Measurements from ENCODE around the gene PPP2R5A.
A peak's percentile ranks its signal among the peaks of the same experiment; 100 is the strongest.

PPP2R5A gene

DNA sequence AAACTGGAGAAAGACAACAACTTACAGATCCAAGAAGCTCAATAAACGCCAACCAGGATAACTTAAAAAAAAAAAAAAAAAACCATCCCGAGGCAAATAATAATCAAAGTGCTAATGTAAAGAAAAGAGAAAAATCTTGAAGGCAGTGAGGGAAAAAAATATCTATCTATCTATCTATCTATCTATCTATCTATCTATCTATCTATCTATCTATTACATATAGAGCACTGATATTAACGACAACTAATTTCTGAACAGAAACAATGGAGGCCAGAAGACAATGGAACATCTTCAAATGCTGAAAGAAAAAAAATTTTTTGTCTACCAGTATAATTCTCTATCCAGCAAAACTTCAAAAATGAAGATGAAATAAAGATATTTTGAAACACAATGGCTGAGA, 111.4 kb downstream of the PPP2R5A start:
- H3K14ac ChIP-seq (ENCODE audit: low read length), result no peak overlapping the region
- no peak for DNase-seq
- no peak overlapping the region for H2BK5ac ChIP-seq (ENCODE audit: low read depth, low read length, poor library complexity)
- no peak overlapping the region for H3K18ac ChIP-seq (ENCODE audit: low read length)
- no peaks in the 10 kb centered on the region for H3K79me1 ChIP-seq (ENCODE audit: low read length)
- H3K36me3 ChIP-seq (ENCODE audit: control insufficient read depth in 1 of 2, insufficient read depth in 2 of 2, low read length in 2 of 2), result no peaks in the 10 kb centered on the region
- no peak overlapping the region for H2BK12ac ChIP-seq (ENCODE audit: low read length)
- no peak overlapping the region for H3K4me3 ChIP-seq (ENCODE audit: low read depth, low read length)
- no peaks in the 10 kb centered on the region for H3K4me1 ChIP-seq (ENCODE audit: control insufficient read depth in 1 of 2, insufficient read depth in 2 of 2, low read length in 2 of 2)
- H4K12ac ChIP-seq (ENCODE audit: low read depth, low read length), result no peak overlapping the region
- H3K23ac ChIP-seq (ENCODE audit: low read length), result no peak overlapping the region
- no peak overlapping the region for H3K9ac ChIP-seq (ENCODE audit: low read length)
- no peak overlapping the region for H3K4ac ChIP-seq (ENCODE audit: low read depth, low read length)
- H3K9me3 ChIP-seq (ENCODE audit: insufficient read depth, low read depth, low read length), result no peaks in the 10 kb centered on the region
- no peaks in the 10 kb centered on the region for H3K27me3 ChIP-seq (ENCODE audit: insufficient read depth, low read length)
- H3K79me2 ChIP-seq (ENCODE audit: control insufficient read depth, insufficient read depth, low read length, poor library complexity), result no peaks in the 10 kb centered on the region
- no peak overlapping the region for H2AFZ ChIP-seq (ENCODE audit: insufficient read depth, low read length, poor library complexity)
- H2BK120ac ChIP-seq (ENCODE audit: insufficient read depth, low read length, poor library complexity), result no peak overlapping the region
- WGBS (ENCODE audit: extremely low coverage, insufficient coverage, insufficient read length), result no CpG with 5 or more reads among the region's 3 CpGs
- no peak overlapping the region for H2AK5ac ChIP-seq (ENCODE audit: low read length)
- H3K4me2 ChIP-seq (ENCODE audit: low read length), result no peak overlapping the region
- no peak overlapping the region for H3K27ac ChIP-seq (ENCODE audit: low read depth, low read length)
- H4K91ac ChIP-seq (ENCODE audit: low read depth, low read length), result no peak overlapping the region
- no peak overlapping the region for H4K8ac ChIP-seq (ENCODE audit: low read depth, low read length)

DNA sequence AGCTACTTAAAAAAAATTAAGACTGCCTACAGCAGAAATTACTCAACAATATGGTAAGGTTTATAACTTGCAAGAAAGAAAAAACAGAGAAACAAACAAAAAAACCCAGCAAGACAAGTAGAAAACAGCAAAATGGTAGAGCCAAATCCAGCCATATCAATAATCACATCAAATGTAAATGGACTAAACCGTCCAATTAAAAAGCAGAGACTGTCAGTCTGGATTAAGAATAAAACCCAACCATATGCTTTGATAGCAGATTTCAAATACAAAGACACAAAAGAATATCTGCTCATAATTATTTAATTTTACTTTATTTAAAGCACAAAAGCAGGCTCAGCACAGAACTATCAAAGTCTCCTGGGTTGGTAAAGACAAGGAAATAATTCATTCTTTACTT, 112.0 kb downstream of the PPP2R5A start:
- DNase-seq, result no peak
- Histone ChIP-seq H3K9ac (ENCODE audit: low read length) (no peak overlapping the region), H3K4me3 (ENCODE audit: low read depth, low read length) (no peak overlapping the region)

DNA sequence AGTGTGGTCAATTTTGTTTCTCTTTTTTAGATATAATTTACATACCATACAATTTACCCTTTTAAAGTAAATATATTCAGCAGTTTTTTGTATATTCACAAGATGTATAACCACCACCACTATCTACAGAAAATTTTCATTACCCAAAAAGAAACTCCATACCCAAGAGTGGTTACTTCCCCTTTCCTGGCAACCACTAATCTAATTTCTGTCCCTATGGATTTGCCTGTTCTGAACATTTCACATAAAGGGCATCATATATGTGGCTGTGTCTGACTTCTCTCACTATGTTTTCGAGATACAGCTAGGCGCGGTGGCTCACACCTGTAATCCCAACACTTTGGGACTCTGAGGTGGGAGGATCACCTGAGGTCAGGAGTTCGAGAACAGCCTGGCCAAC, 115.8 kb downstream of the PPP2R5A start:
- Histone ChIP-seq H3K23ac (ENCODE audit: low read length) (no peak overlapping the region), H3K9me3 (ENCODE audit: insufficient read depth, low read depth, low read length) (no peaks in the 10 kb centered on the region), H2AK5ac (ENCODE audit: low read length) (no peak overlapping the region), H2BK5ac (ENCODE audit: low read depth, low read length, poor library complexity) (no peak overlapping the region), H3K4me3 (ENCODE audit: low read depth, low read length) (no peak overlapping the region), H3K27me3 (ENCODE audit: insufficient read depth, low read length) (no peaks in the 10 kb centered on the region), H4K12ac (ENCODE audit: low read depth, low read length) (no peak overlapping the region), H3K27ac (ENCODE audit: low read depth, low read length) (no peak overlapping the region), H3K4me1 (ENCODE audit: control insufficient read depth in 1 of 2, insufficient read depth in 2 of 2, low read length in 2 of 2) (no peaks in the 10 kb centered on the region), H2AFZ (ENCODE audit: insufficient read depth, low read length, poor library complexity) (no peak overlapping the region), H4K91ac (ENCODE audit: low read depth, low read length) (no peak overlapping the region), H2BK120ac (ENCODE audit: insufficient read depth, low read length, poor library complexity) (no peak overlapping the region), H2BK12ac (ENCODE audit: low read length) (no peak overlapping the region), H3K14ac (ENCODE audit: low read length) (no peak overlapping the region), H4K8ac (ENCODE audit: low read depth, low read length) (no peak overlapping the region), H3K4ac (ENCODE audit: low read depth, low read length) (no peak overlapping the region), H3K79me2 (ENCODE audit: control insufficient read depth, insufficient read depth, low read length, poor library complexity) (no peaks in the 10 kb centered on the region), H3K4me2 (ENCODE audit: low read length) (no peak overlapping the region), H3K36me3 (ENCODE audit: control insufficient read depth in 1 of 2, insufficient read depth in 2 of 2, low read length in 2 of 2) (no peaks in the 10 kb centered on the region), H3K9ac (ENCODE audit: low read length) (no peak overlapping the region), H3K79me1 (ENCODE audit: low read length) (no peaks in the 10 kb centered on the region), H3K18ac (ENCODE audit: low read length) (no peak overlapping the region)
- no CpG with 5 or more reads among the region's 4 CpGs for WGBS (ENCODE audit: extremely low coverage, insufficient coverage, insufficient read length)
- no peak for DNase-seq

More for the DNA sequence above, 112.0 kb downstream of the PPP2R5A start:
- no CpG with 5 or more reads among the region's 1 CpG for WGBS (ENCODE audit: extremely low coverage, insufficient coverage, insufficient read length)
- Histone ChIP-seq H3K27ac (ENCODE audit: low read depth, low read length) (no peak overlapping the region), H4K12ac (ENCODE audit: low read depth, low read length) (no peak overlapping the region), H4K91ac (ENCODE audit: low read depth, low read length) (no peak overlapping the region), H2AFZ (ENCODE audit: insufficient read depth, low read length, poor library complexity) (no peak overlapping the region), H3K4me1 (ENCODE audit: control insufficient read depth in 1 of 2, insufficient read depth in 2 of 2, low read length in 2 of 2) (no peaks in the 10 kb centered on the region), H3K36me3 (ENCODE audit: control insufficient read depth in 1 of 2, insufficient read depth in 2 of 2, low read length in 2 of 2) (no peaks in the 10 kb centered on the region), H2BK12ac (ENCODE audit: low read length) (no peak overlapping the region), H3K4me2 (ENCODE audit: low read length) (no peak overlapping the region), H4K8ac (ENCODE audit: low read depth, low read length) (no peak overlapping the region), H3K4ac (ENCODE audit: low read depth, low read length) (no peak overlapping the region), H3K79me1 (ENCODE audit: low read length) (no peaks in the 10 kb centered on the region), H3K9me3 (ENCODE audit: insufficient read depth, low read depth, low read length) (no peaks in the 10 kb centered on the region), H2AK5ac (ENCODE audit: low read length) (no peak overlapping the region), H3K79me2 (ENCODE audit: control insufficient read depth, insufficient read depth, low read length, poor library complexity) (no peaks in the 10 kb centered on the region), H3K23ac (ENCODE audit: low read length) (no peak overlapping the region), H3K18ac (ENCODE audit: low read length) (no peak overlapping the region), H3K27me3 (ENCODE audit: insufficient read depth, low read length) (no peaks in the 10 kb centered on the region), H2BK5ac (ENCODE audit: low read depth, low read length, poor library complexity) (no peak overlapping the region), H3K14ac (ENCODE audit: low read length) (no peak overlapping the region), H2BK120ac (ENCODE audit: insufficient read depth, low read length, poor library complexity) (no peak overlapping the region)

- Histone ChIP-seq H2BK120ac (ENCODE audit: insufficient read depth, low read length, poor library complexity) (no peak overlapping the region), H3K36me3 (ENCODE audit: control insufficient read depth in 1 of 2, insufficient read depth in 2 of 2, low read length in 2 of 2) (peaks cover 2 to 5% of the 10 kb centered on the region in 2 experiments), H3K18ac (ENCODE audit: low read length) (no peak overlapping the region), H4K8ac (ENCODE audit: low read depth, low read length) (no peak overlapping the region), H3K23ac (ENCODE audit: low read length) (no peak overlapping the region), H3K27ac (ENCODE audit: low read depth, low read length) (no peak overlapping the region), H3K79me2 (ENCODE audit: control insufficient read depth, insufficient read depth, low read length, poor library complexity) (no peaks in the 10 kb centered on the region), H2AK5ac (ENCODE audit: low read length) (no peak overlapping the region), H3K4me1 (ENCODE audit: control insufficient read depth in 1 of 2, insufficient read depth in 2 of 2, low read length in 2 of 2) (no peaks in the 10 kb centered on the region), H2BK12ac (ENCODE audit: low read length) (no peak overlapping the region), H3K4me3 (ENCODE audit: low read depth, low read length) (no peak overlapping the region), H2BK5ac (ENCODE audit: low read depth, low read length, poor library complexity) (no peak overlapping the region), H4K91ac (ENCODE audit: low read depth, low read length) (no peak overlapping the region), H3K9me3 (ENCODE audit: insufficient read depth, low read depth, low read length) (peaks cover 1% of the 10 kb centered on the region), H3K9ac (ENCODE audit: low read length) (no peak overlapping the region), H3K4ac (ENCODE audit: low read depth, low read length) (no peak overlapping the region), H3K4me2 (ENCODE audit: low read length) (no peak overlapping the region), H3K14ac (ENCODE audit: low read length) (no peak overlapping the region), H3K79me1 (ENCODE audit: low read length) (no peaks in the 10 kb centered on the region), H3K27me3 (ENCODE audit: insufficient read depth, low read length) (no peaks in the 10 kb centered on the region), H2AFZ (ENCODE audit: insufficient read depth, low read length, poor library complexity) (no peak overlapping the region), H4K12ac (ENCODE audit: low read depth, low read length) (no peak overlapping the region)
- no CpG with 5 or more reads among the region's 7 CpGs for WGBS (ENCODE audit: extremely low coverage, insufficient coverage, insufficient read length)
- DNase-seq, result peak; percentile 28 to 75
Measured at GRCh38 chr1:212401838-212402582, 116.8 kb downstream of the PPP2R5A start.
